GM21423 (cell line): ENCODE measurements around the gene FAM72B.
"Not testable (repeated sequence)": the region's sequence is repeated elsewhere in the genome, so short reads cannot be mapped to it uniquely, and the experiment has no call there.

ENCODE experiments used
- ATAC-seq: cut with Tn5 transposase; IDR thresholded peaks from one replicate; pipeline ENCODE4 v1.9.1; 2021; ENCODE audit warnings: mild to moderate bottlenecking, moderate library complexity; ENCODE audit not compliant: unreplicated experiment

Gene FAM72B

DNA sequence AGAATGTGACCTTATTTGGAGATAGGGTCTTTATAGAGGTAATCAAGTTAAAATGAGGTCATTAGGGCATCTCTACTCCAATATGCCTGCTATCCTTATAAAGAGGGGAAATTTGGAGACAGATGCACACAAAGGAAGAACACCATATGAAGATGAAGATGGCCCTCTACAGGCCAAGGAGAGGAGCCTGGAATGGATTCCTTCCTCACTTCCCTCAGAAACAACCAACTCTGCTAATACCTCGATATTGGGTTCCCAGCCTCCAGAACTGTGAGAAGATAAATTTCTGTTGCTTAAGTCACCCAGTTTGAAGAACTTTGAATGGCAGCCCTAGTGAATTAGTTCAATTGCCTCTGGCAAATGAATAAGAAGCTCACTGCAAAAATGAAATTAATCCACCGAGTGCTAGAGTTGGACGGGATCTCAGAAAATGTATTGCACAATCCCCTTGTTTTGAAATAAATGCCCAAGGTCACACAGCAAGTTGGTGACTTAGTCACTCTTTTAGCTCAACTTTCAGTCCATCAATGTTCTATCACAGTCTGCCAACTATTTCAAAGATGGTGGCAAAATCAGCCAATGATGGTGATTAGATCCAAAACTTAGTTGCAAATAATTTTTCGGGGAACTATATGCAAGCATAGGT lies 27.1 kb downstream of the FAM72B start:
- not testable (repeated sequence) for ATAC-seq

DNA sequence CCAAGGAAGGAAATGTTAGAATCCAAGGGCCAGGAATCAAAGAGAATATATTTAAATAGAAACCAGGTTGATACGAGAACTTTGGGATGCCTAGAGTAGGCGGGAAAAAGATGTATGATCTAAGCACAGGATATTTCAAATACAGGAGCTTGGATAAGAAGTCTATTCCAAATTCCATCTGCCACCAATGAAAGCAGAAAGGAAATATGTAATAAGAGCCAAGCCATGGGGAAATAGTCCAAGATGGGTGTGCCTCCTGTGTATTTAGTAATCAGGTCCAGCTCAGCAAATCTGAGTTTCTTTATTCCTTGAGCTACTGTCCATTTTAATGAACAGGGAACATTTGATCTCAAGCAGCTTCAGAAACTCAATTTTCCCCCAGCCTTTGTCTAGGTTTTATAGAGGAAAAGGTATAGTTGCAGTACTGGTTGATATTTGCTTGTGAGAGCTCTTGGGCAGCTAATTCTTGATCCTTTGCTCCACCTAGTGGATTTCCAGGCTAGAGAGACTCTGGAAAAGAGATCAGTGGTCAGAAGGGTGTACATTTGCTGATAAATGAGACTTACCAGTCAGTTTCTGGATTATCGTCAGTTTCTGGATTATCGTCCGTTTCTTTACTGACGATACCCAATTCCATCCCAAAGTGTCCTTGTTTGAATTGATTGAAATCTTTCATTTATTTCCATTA lies 28.3 kb downstream of the FAM72B start:
- ATAC-seq, result not testable (repeated sequence)

DNA sequence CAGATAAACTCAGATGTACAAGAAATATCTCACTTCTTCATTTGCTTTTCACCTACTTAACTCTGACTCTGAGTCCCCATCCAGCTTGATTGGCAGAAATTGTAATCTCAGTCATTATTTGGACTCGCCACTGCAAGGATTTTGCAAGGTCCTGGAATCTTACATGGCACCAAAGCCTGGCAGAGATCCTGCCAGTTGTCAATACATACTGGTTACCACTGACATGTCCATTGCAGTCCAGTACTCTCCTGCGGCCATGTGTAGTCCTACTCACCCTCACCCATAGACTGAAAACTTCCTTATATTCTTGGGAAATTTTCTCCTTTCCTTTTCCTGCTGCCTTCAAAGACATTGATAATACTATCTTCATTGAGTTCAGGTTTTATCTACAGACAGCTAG lies 29.3 kb downstream of the FAM72B start:
- ATAC-seq, result not testable (repeated sequence)

- ATAC-seq, result not testable (repeated sequence)
These were observed 31.4 kb downstream of the FAM72B start for GRCh38 chr1:121152788-121153187.

DNA sequence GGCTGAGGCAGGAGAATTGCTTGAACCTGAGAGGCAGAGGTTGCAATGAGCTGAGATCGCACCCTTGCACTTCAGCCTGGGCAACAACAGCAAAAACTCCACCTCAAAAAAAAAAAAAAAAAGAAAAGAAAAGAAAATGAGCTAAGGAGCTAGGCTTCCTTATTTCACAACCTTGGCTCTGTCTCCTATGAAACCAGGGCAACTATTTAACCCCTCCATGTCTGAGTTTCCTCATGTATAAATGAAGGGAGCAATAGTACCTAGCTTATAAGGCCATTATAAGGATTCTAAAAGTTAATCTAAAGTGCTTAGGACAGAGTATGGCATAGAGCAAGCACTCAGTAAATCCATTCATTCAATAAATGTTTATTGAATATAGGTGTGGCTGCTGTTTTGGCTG lies 32.8 kb downstream of the FAM72B start:
- not testable (repeated sequence) for ATAC-seq

- not testable (repeated sequence) for ATAC-seq
These were observed 35.5 kb downstream of the FAM72B start for GRCh38 chr1:121148489-121149190.

- not testable (repeated sequence) for ATAC-seq
These were observed 43.7 kb downstream of the FAM72B start for GRCh38 chr1:121140393-121140792.

DNA sequence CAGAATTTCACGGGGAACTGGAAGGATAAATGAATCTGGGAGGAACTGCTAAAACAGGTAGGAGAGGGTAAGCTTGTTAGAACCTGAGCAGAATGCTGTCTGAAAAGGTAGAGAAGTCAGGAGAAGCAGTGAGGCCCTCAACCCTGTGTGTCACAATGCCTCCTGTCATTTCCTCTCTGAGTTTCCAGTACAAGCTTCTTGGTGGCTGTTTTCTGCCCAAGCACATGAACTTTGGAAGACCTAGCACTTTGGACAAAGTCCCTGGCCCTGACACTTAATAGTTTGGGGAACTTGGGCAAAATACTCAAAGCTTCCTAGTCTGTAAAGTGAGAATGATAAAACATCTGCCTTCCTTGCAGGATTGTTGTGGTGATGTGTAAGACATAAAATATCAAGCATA lies 52.6 kb downstream of the FAM72B start:
- ATAC-seq, result not testable (repeated sequence)

DNA sequence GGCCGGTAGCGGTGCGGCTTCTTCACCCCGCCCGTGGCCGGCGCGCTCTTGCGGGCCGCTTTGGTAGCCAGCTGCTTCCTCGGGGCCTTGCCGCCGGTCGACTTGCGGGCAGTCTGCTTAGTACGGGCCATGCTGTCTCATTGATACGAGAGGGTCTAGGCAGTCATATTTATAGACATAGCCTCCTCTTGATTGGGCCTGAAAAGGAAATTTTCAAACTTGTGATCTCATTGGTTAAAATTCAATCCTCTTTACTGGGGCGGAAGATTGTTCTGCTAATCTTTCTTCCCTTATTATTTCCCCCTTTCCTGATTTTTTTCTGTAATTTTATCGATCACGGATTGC lies 65.7 kb downstream of the FAM72B start:
- not testable (repeated sequence) for ATAC-seq
